Colonic mucosa (tissue), 4 donors: ENCODE data around the gene AGBL4. TPM values are rescaled to one million over a fixed set of nuclear protein-coding genes. Genes with fewer than 3 reads are reported as not detected.

Experiments used
- DNase-seq: peaks from one replicate; pipeline ENCODE4 v3.0.0-alpha.2; 2020
- H3K27ac ChIP-seq: fragments of 200-600 bp; one replicate; pipeline ENCODE4 v1.8.0; 2021
- H3K27me3 ChIP-seq: fragments of 200-600 bp; one replicate; pipeline ENCODE4 v1.8.0; 2021
- H3K36me3 ChIP-seq: fragments of 200-600 bp; one replicate; pipeline ENCODE4 v1.8.0; 2021
- H3K4me1 ChIP-seq: fragments of 200-600 bp; one replicate; pipeline ENCODE4 v1.8.0; 2021; ENCODE audit warnings: mild to moderate bottlenecking
- H3K4me3 ChIP-seq: fragments of 200-600 bp; one replicate; pipeline ENCODE4 v1.8.0; 2021
- H3K9ac ChIP-seq, 2 donors: one replicate each; pipeline ENCODE4 v1.7.0; 2013; ENCODE audit warnings: control low read depth in 2 of 2, low read depth in 2 of 2, low read length in 2 of 2
- H3K9me3 ChIP-seq: fragments of 200-600 bp; one replicate; pipeline ENCODE4 v1.8.0; 2021
- CTCF ChIP-seq: fragments of 200-600 bp; IDR thresholded peaks from one replicate; pipeline ENCODE4 v1.8.0; 2022; ENCODE audit warnings: antibody characterized with exemption, mild to moderate bottlenecking
- intact Hi-C: fragments of 100-400 bp; cut with DNase I; formaldehyde crosslinking; loops from one replicate; pipeline ENCODE4 v1.14.1; 2022
- total RNA-seq, 2 donors: library from RNA; stranded (reverse); fragmentation: NEBNext Ultra II Directional in 1 of 2; extraction: Animal tissue kit (Norgen Biotek cat#: 25700) in 1 of 2; gene quantifications; one replicate each; pipeline ENCODE4 v1.2.1, GENCODE V29; 2021
- donor health status: healthy.
- donor health status: DM: no; HTN: no; CAD: no.
- donor health status: DM: no; HTN: no; CAD: no.

AGBL4 gene
- total RNA-seq, 2 donors from 2014 or later = 0.24 to 0.30 TPM

GRCh38 chr1:48608882-48609281, 1414.9 kb downstream of the AGBL4 start:
- Histone ChIP-seq H3K9ac (no peak overlapping the region), H3K27me3 (no peaks in the 10 kb centered on the region), H3K4me1 (no peaks in the 10 kb centered on the region), H3K27ac (no peak overlapping the region), H3K36me3 (no peaks in the 10 kb centered on the region), H3K9me3 (no peaks in the 10 kb centered on the region), H3K4me3 (no peak overlapping the region)
- intact Hi-C loops = no loop called here
- no peak for TF ChIP-seq CTCF
- DNase-seq = no peak

GRCh38 chr1:48603222-48603621, 1420.5 kb downstream of the AGBL4 start:
- Histone ChIP-seq H3K27ac (no peak overlapping the region), H3K9ac (no peak overlapping the region), H3K36me3 (no peaks in the 10 kb centered on the region), H3K4me3 (no peak overlapping the region), H3K9me3 (no peaks in the 10 kb centered on the region), H3K27me3 (no peaks in the 10 kb centered on the region), H3K4me1 (no peaks in the 10 kb centered on the region)
- no peak for TF ChIP-seq CTCF
- intact Hi-C loops = no loop called here
- no peak for DNase-seq

- DNase-seq = no peak
- H3K9me3 ChIP-seq = no peaks in the 10 kb centered on the region
- H3K4me3 ChIP-seq = no peak overlapping the region
- no peak overlapping the region for H3K27ac ChIP-seq
- TF ChIP-seq CTCF = no peak
- intact Hi-C loops = no loop called here
- H3K36me3 ChIP-seq = no peaks in the 10 kb centered on the region
- H3K27me3 ChIP-seq = no peaks in the 10 kb centered on the region
- H3K9ac ChIP-seq = no peak overlapping the region
- no peaks in the 10 kb centered on the region for H3K4me1 ChIP-seq
Observed at GRCh38 chr1:48602349-48602748, 1421.4 kb downstream of the AGBL4 start.

GRCh38 chr1:48600182-48600581, 1423.6 kb downstream of the AGBL4 start:
- no peak overlapping the region for H3K27ac ChIP-seq
- H3K27me3 ChIP-seq = no peaks in the 10 kb centered on the region
- DNase-seq = no peak
- H3K9me3 ChIP-seq = no peaks in the 10 kb centered on the region
- H3K4me1 ChIP-seq = no peaks in the 10 kb centered on the region
- no peak overlapping the region for H3K4me3 ChIP-seq
- H3K9ac ChIP-seq = no peak overlapping the region
- intact Hi-C loops = no loop called here
- no peaks in the 10 kb centered on the region for H3K36me3 ChIP-seq
- no peak for TF ChIP-seq CTCF

- no peak for DNase-seq
- Histone ChIP-seq H3K27me3 (no peaks in the 10 kb centered on the region), H3K36me3 (no peaks in the 10 kb centered on the region), H3K9ac (no peak overlapping the region), H3K4me3 (no peak overlapping the region), H3K9me3 (no peaks in the 10 kb centered on the region), H3K27ac (no peak overlapping the region), H3K4me1 (no peaks in the 10 kb centered on the region)
- intact Hi-C loops = no loop called here
- no peak for TF ChIP-seq CTCF
Observed at GRCh38 chr1:48597663-48598062, 1426.1 kb downstream of the AGBL4 start.

GRCh38 chr1:48596046-48596445, 1427.7 kb downstream of the AGBL4 start:
- Histone ChIP-seq H3K4me1 (no peaks in the 10 kb centered on the region), H3K9ac (no peak overlapping the region), H3K9me3 (no peaks in the 10 kb centered on the region), H3K36me3 (no peaks in the 10 kb centered on the region), H3K4me3 (no peak overlapping the region), H3K27ac (no peak overlapping the region), H3K27me3 (no peaks in the 10 kb centered on the region)
- no peak for DNase-seq
- no peak for TF ChIP-seq CTCF
- intact Hi-C loops = no loop called here
